ENCODE measurements around the gene MSANTD7. TPM values are rescaled to one million over a fixed set of nuclear protein-coding genes. Genes with fewer than 3 reads are reported as not detected.

The MSANTD7 gene
- total RNA-seq, 6 experiments from 2014 or later = 2.2 to 6.0 (median 3.2) TPM

- H3K4me1 ChIP-seq = no peaks in the 10 kb centered on the region
- WGBS (ENCODE audit: insufficient coverage, low coverage, low lambda C conversion rate, missing lambda C conversion rate) = 13% methylated on average over 1 of the region's 1 CpG
- TF ChIP-seq POLR2A (IDR thresholded peaks at IDR 0.05) (no peak), CTCF (IDR thresholded peaks at IDR 0.05) (no peak)
- DNase-seq (no peak), ATAC-seq (no peak)
- no peaks in the 10 kb centered on the region for H3K9me3 ChIP-seq
- no peak overlapping the region for H3K4me3 ChIP-seq
- intact Hi-C loops (cut with DNase I) = no loop called here
- no peak overlapping the region for H3K27ac ChIP-seq
- no peaks in the 10 kb centered on the region for H3K36me3 ChIP-seq
- H3K27me3 ChIP-seq = no peaks in the 10 kb centered on the region
These were observed 34.3 kb upstream of the MSANTD7 start for GRCh38 chr10:14803827-14804226.

GRCh38 chr10:14806318-14806717 is 31.8 kb upstream of the MSANTD7 start:
- ATAC-seq (no peak), DNase-seq (no peak)
- Histone ChIP-seq H3K27ac (no peak overlapping the region), H3K27me3 (no peaks in the 10 kb centered on the region), H3K4me3 (no peak overlapping the region), H3K9me3 (no peaks in the 10 kb centered on the region), H3K4me1 (no peaks in the 10 kb centered on the region), H3K36me3 (no peaks in the 10 kb centered on the region)
- TF ChIP-seq CTCF (IDR thresholded peaks at IDR 0.05) (no peak), POLR2A (IDR thresholded peaks at IDR 0.05) (no peak)
- intact Hi-C loops (cut with DNase I) = no loop called here
- 77% methylated on average over 3 of the region's 3 CpGs for WGBS (ENCODE audit: insufficient coverage, low coverage, low lambda C conversion rate, missing lambda C conversion rate)

- H3K27ac ChIP-seq = no peak overlapping the region
- peak; percentile 60 to 93 (median 82) for ATAC-seq
- WGBS (ENCODE audit: insufficient coverage, low coverage, low lambda C conversion rate, missing lambda C conversion rate) = 32% methylated on average over 9 of the region's 9 CpGs
- no peaks in the 10 kb centered on the region for H3K27me3 ChIP-seq
- TF ChIP-seq CTCF (IDR thresholded peaks at IDR 0.05) (peak; percentile 9 to 34 (median 26)), POLR2A (IDR thresholded peaks at IDR 0.05) (no peak)
- intact Hi-C loops (cut with DNase I) = no loop called here
- no peaks in the 10 kb centered on the region for H3K9me3 ChIP-seq
- H3K36me3 ChIP-seq = no peaks in the 10 kb centered on the region
- no peak overlapping the region for H3K4me3 ChIP-seq
- DNase-seq = no peak
- H3K4me1 ChIP-seq = no peaks in the 10 kb centered on the region
These were observed 26.8 kb upstream of the MSANTD7 start for GRCh38 chr10:14810969-14811953.

GRCh38 chr10:14812271-14812670 is 25.8 kb upstream of the MSANTD7 start:
- DNase-seq (no peak), ATAC-seq (no peak)
- H3K9me3 ChIP-seq = no peaks in the 10 kb centered on the region
- intact Hi-C loops (cut with DNase I) = no loop called here
- H3K4me1 ChIP-seq = no peaks in the 10 kb centered on the region
- no peaks in the 10 kb centered on the region for H3K36me3 ChIP-seq
- WGBS (ENCODE audit: insufficient coverage, low coverage, low lambda C conversion rate, missing lambda C conversion rate) = 100% methylated on average over 1 of the region's 3 CpGs
- TF ChIP-seq POLR2A (IDR thresholded peaks at IDR 0.05) (no peak), CTCF (IDR thresholded peaks at IDR 0.05) (no peak)
- no peak overlapping the region for H3K27ac ChIP-seq
- no peak overlapping the region for H3K4me3 ChIP-seq
- H3K27me3 ChIP-seq = no peaks in the 10 kb centered on the region
